A549 (cell line): ENCODE results near the gene FAAP100. TPM values are rescaled to one million over a fixed set of nuclear protein-coding genes. Genes with fewer than 3 reads are reported as not detected.

ENCODE experiments used
- CBX2 ChIP-seq: fragments of 200-600 bp; sonication (generic); IDR thresholded peaks from 2 replicates; pipeline ENCODE4 v1.6.1; 2016; ENCODE audit warnings: low read depth, mild to moderate bottlenecking, borderline replicate concordance
- CHD2 ChIP-seq: fragments of 150-350 bp; IDR thresholded peaks from 2 replicates; pipeline ENCODE4 v1.6.1; 2014; ENCODE audit warnings: low read length; ENCODE audit not compliant: partially characterized antibody
- CHD4 ChIP-seq: fragments of 200-600 bp; sonication (generic); IDR thresholded peaks from 2 replicates; pipeline ENCODE4 v1.6.1; 2016; ENCODE audit warnings: antibody characterized with exemption, mild to moderate bottlenecking, borderline replicate concordance
- CTCF ChIP-seq: fragments of >200 bp; sonication (Bioruptor Twin); formaldehyde crosslinking; IDR thresholded peaks from 3 replicates; pipeline ENCODE4 v1.5.1; 2016
- E2F6 ChIP-seq: IDR thresholded peaks from 2 replicates; pipeline ENCODE4 v1.6.1; 2012; ENCODE audit warnings: low read depth, borderline replicate concordance
- EHF ChIP-seq: fragments of 250-450 bp; sonication (Bioruptor Pico); IDR thresholded peaks from 2 replicates; pipeline ENCODE4 v1.5.0; 2020; ENCODE audit warnings: mild to moderate bottlenecking
- EHMT2 ChIP-seq: fragments of 200-600 bp; sonication (generic); IDR thresholded peaks from 2 replicates; pipeline ENCODE4 v1.6.1; 2016; ENCODE audit warnings: antibody characterized with exemption, low read depth, mild to moderate bottlenecking, moderate library complexity
- EP300 ChIP-seq, 2 experiments: fragments of >200 bp; sonication (Bioruptor Twin); formaldehyde crosslinking; IDR thresholded peaks; 2 replicates in 1 of 2; 3 replicates in 1 of 2; pipeline ENCODE4 v1.6.1; 2016 to 2017
- ESRRA ChIP-seq: fragments of 150-350 bp; IDR thresholded peaks from 2 replicates; pipeline ENCODE4 v1.6.1; 2014; ENCODE audit warnings: mild to moderate bottlenecking, low read length, borderline replicate concordance
- FOSB ChIP-seq: fragments of 250-450 bp; sonication (Bioruptor Pico); IDR thresholded peaks from 2 replicates; pipeline ENCODE4 v1.5.0; 2020; ENCODE audit warnings: mild to moderate bottlenecking, moderate library complexity
- GATA3 ChIP-seq: IDR thresholded peaks from 2 replicates; pipeline ENCODE4 v1.6.1; 2012; ENCODE audit warnings: borderline replicate concordance
- HES2 ChIP-seq: fragments of >200 bp; sonication (Bioruptor Twin); formaldehyde crosslinking; IDR thresholded peaks from 2 replicates; pipeline ENCODE4 v1.6.1; 2016
- HEYL ChIP-seq: fragments of 250-450 bp; sonication (Bioruptor Pico); IDR thresholded peaks from 2 replicates; pipeline ENCODE4 v1.8.0; 2021; ENCODE audit warnings: mild to moderate bottlenecking, moderate library complexity
- HOXB13 ChIP-seq: fragments of 250-450 bp; sonication (Bioruptor Pico); IDR thresholded peaks from 2 replicates; pipeline ENCODE4 v1.5.0; 2020; ENCODE audit warnings: low read depth, mild to moderate bottlenecking, moderate library complexity
- HOXB5 ChIP-seq: fragments of 250-450 bp; sonication (Bioruptor Pico); IDR thresholded peaks from 2 replicates; pipeline ENCODE4 v1.5.0; 2020; ENCODE audit warnings: mild to moderate bottlenecking, moderate library complexity
- JUN ChIP-seq, 2 experiments: fragments of >200 bp; sonication (Bioruptor Twin); formaldehyde crosslinking; IDR thresholded peaks; 2 replicates in 1 of 2; 3 replicates in 1 of 2; pipeline ENCODE4 v1.6.1; 2016 to 2017
- JUNB ChIP-seq: fragments of >200 bp; sonication (Bioruptor Twin); formaldehyde crosslinking; IDR thresholded peaks from 2 replicates; pipeline ENCODE4 v1.6.1; 2016
- KDM1A ChIP-seq: fragments of 200-600 bp; sonication (generic); IDR thresholded peaks from 2 replicates; pipeline ENCODE4 v1.6.1; 2016; ENCODE audit warnings: low read depth, mild to moderate bottlenecking
- KDM5A ChIP-seq: fragments of 200-600 bp; sonication (generic); IDR thresholded peaks from 2 replicates; pipeline ENCODE4 v1.6.1; 2016; ENCODE audit warnings: antibody characterized with exemption, mild to moderate bottlenecking
- MAFK ChIP-seq: fragments of 450-650 bp; IDR thresholded peaks from 2 replicates; pipeline ENCODE4 v1.6.1; 2014; ENCODE audit not compliant: partially characterized antibody
- MAZ ChIP-seq: fragments of 150-350 bp; IDR thresholded peaks from 2 replicates; pipeline ENCODE4 v1.6.1; 2014; ENCODE audit warnings: antibody characterized with exemption, low read depth, low read length, borderline replicate concordance
- MYC ChIP-seq: IDR thresholded peaks from 2 replicates; pipeline ENCODE4 v1.6.1; 2012; ENCODE audit warnings: mild to moderate bottlenecking, inconsistent platforms, low read length, improper control_type of control experiment, borderline replicate concordance
- NFE2L2 ChIP-seq: fragments of 150-350 bp; conservative IDR thresholded peaks from 2 replicates; pipeline ENCODE4 v1.6.1; 2014; ENCODE audit warnings: low read length
- NPAS2 ChIP-seq: fragments of 250-450 bp; sonication (Bioruptor Pico); IDR thresholded peaks from 2 replicates; pipeline ENCODE4 v1.8.0; 2022; ENCODE audit warnings: mild to moderate bottlenecking, moderate library complexity, borderline replicate concordance
- NR3C1 ChIP-seq: fragments of >200 bp; sonication (Bioruptor Twin); formaldehyde crosslinking; IDR thresholded peaks from 3 replicates; pipeline ENCODE4 v1.6.1; 2017
- PBX3 ChIP-seq: IDR thresholded peaks from 2 replicates; pipeline ENCODE4 v1.6.1; 2012
- PHF8 ChIP-seq: fragments of 200-600 bp; sonication (generic); IDR thresholded peaks from 2 replicates; pipeline ENCODE4 v1.6.1; 2016; ENCODE audit warnings: low read depth, mild to moderate bottlenecking, antibody characterized with exemption, moderate library complexity, borderline replicate concordance
- POLR2A ChIP-seq: IDR thresholded peaks from 2 replicates; pipeline ENCODE4 v1.6.1; 2012; ENCODE audit warnings: mild to moderate bottlenecking, low read length
- POLR2AphosphoS2 ChIP-seq: conservative IDR thresholded peaks from 2 replicates; pipeline ENCODE4 v1.6.1; 2012; ENCODE audit warnings: low read length, improper control_type of control experiment, inconsistent platforms
- RARB ChIP-seq: fragments of 250-450 bp; sonication (Bioruptor Pico); IDR thresholded peaks from 2 replicates; pipeline ENCODE4 v1.8.0; 2021; ENCODE audit warnings: mild to moderate bottlenecking, moderate library complexity
- RCOR1 ChIP-seq: fragments of 150-350 bp; IDR thresholded peaks from 2 replicates; pipeline ENCODE4 v1.6.1; 2014; ENCODE audit warnings: antibody characterized with exemption, low read length, low read depth
- RFX5 ChIP-seq: fragments of 450-650 bp; IDR thresholded peaks from 2 replicates; pipeline ENCODE4 v1.7.1; 2014; ENCODE audit warnings: antibody characterized with exemption, mild to moderate bottlenecking, moderate library complexity
- SMC3 ChIP-seq: fragments of >200 bp; sonication (Bioruptor Twin); formaldehyde crosslinking; IDR thresholded peaks from 3 replicates; pipeline ENCODE4 v1.6.1; 2018; ENCODE audit warnings: inconsistent platforms
- SREBF2 ChIP-seq: fragments of 450-650 bp; IDR thresholded peaks from 2 replicates; pipeline ENCODE4 v1.6.1; 2014; ENCODE audit warnings: mild to moderate bottlenecking, moderate library complexity
- TFCP2L1 ChIP-seq: fragments of 250-450 bp; sonication (Bioruptor Pico); IDR thresholded peaks from 2 replicates; pipeline ENCODE4 v1.5.0; 2021; ENCODE audit warnings: mild to moderate bottlenecking
- TP53 ChIP-seq: fragments of 250-450 bp; sonication (Bioruptor Pico); IDR thresholded peaks from 2 replicates; pipeline ENCODE4 v1.5.0; 2021; ENCODE audit warnings: mild to moderate bottlenecking, moderate library complexity
- ZFP36 ChIP-seq: fragments of 450-650 bp; IDR thresholded peaks from 2 replicates; pipeline ENCODE4 v1.6.1; 2014; ENCODE audit warnings: borderline replicate concordance; ENCODE audit not compliant: partially characterized antibody
- ZNF302 ChIP-seq: fragments of 250-450 bp; sonication (Bioruptor Pico); IDR thresholded peaks from 2 replicates; pipeline ENCODE4 v1.9.0; 2021; ENCODE audit warnings: inconsistent platforms, mild to moderate bottlenecking, moderate library complexity
- ZSCAN20 ChIP-seq: fragments of 250-450 bp; sonication (Bioruptor Pico); IDR thresholded peaks from 2 replicates; pipeline ENCODE4 v1.8.0; 2022; ENCODE audit warnings: mild to moderate bottlenecking, moderate library complexity
- polyA plus RNA-seq, 4 experiments: library from polyadenylated mRNA; depleted of rRNA in 3 of 4; stranded (reverse); fragments of >200 nt; fragmentation: RNase III in 1 of 4; extraction: RNeasy Plus Mini Kit Qiagen cat#74134 plus additional on column Dnase treatment in 1 of 4; gene quantifications; 2 replicates in 3 of 4; 3 replicates in 1 of 4; pipeline ENCODE4 v1.2.3, GENCODE V29; 2011 to 2017
- TF ChIP-seq, protein P1 (sequence below): fragments of 250-450 bp; sonication (Bioruptor Pico); IDR thresholded peaks from 2 replicates; pipeline ENCODE4 v1.5.0; 2020; ENCODE audit warnings: low read depth, mild to moderate bottlenecking, moderate library complexity
- TF ChIP-seq, protein P2 (sequence below): fragments of 450-650 bp; IDR thresholded peaks from 2 replicates; pipeline ENCODE4 v1.6.1; 2014; ENCODE audit warnings: antibody characterized with exemption

Gene FAAP100
- polyA plus RNA-seq, 2 of the 4 experiments (the other 2 are of a cell fraction) = 5.4 to 16.8 TPM

- TF ChIP-seq PBX3 (peak; percentile 63; the same call in 1 of the 2 replicates), MAZ (no peak), HES2 (no peak), E2F6 (no peak), KDM5A (no peak), HOXB5 (CRISPR knock-in tag) (no peak), MAFK (peak; percentile 96), EP300 (IDR thresholded peaks at IDR 0.05) (peak; percentile 49 to 87; a peak in 3 of 5 replicates), GATA3 (peak; percentile 86; the same call in 1 of the 2 replicates), TFCP2L1 (CRISPR knock-in tag) (no peak), CHD4 (no peak), RCOR1 (no peak), PHF8 (no peak), NFE2L2 (no peak), ZNF302 (CRISPR knock-in tag) (no peak), ESRRA (no peak), TP53 (CRISPR knock-in tag) (no peak), JUN (IDR thresholded peaks at IDR 0.05) (peak; percentile 89 to 91; a peak in 4 of 5 replicates), SREBF2 (no peak), JUNB (peak; percentile 87), FOSB (no peak), KDM1A (no peak), EHMT2 (no peak), POLR2A (no peak), NPAS2 (CRISPR knock-in tag) (no peak), ZSCAN20 (CRISPR knock-in tag) (no peak), MYC (no peak), RFX5 (no peak), RARB (CRISPR knock-in tag) (no peak), CTCF (no peak), SMC3 (peak; percentile 44; the same call in 1 of the 3 replicates), ZFP36 (no peak), POLR2AphosphoS2 (no peak), NR3C1 (no peak), CHD2 (no peak), CBX2 (no peak), EHF (no peak), HEYL (CRISPR knock-in tag) (no peak), HOXB13 (CRISPR knock-in tag) (peak; percentile 94; the same call in 1 of the 2 replicates)
- TF ChIP-seq, protein P1, sequence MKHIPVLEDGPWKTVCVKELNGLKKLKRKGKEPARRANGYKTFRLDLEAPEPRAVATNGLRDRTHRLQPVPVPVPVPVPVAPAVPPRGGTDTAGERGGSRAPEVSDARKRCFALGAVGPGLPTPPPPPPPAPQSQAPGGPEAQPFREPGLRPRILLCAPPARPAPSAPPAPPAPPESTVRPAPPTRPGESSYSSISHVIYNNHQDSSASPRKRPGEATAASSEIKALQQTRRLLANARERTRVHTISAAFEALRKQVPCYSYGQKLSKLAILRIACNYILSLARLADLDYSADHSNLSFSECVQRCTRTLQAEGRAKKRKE (CRISPR knock-in tag) = peak; percentile 32; the same call in 1 of the 2 replicates
- TF ChIP-seq, protein P2, sequence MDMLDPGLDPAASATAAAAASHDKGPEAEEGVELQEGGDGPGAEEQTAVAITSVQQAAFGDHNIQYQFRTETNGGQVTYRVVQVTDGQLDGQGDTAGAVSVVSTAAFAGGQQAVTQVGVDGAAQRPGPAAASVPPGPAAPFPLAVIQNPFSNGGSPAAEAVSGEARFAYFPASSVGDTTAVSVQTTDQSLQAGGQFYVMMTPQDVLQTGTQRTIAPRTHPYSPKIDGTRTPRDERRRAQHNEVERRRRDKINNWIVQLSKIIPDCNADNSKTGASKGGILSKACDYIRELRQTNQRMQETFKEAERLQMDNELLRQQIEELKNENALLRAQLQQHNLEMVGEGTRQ = no peak
Measured at GRCh38 chr17:81566461-81567126, 14.4 kb upstream of the FAAP100 start (continued).
